WTC11 (cell line): Measurements from ENCODE around the gene PRR12.

Experiments
- CREB1 ChIP-seq: sonication (generic); formaldehyde crosslinking; IDR thresholded peaks from 2 replicates; pipeline ENCODE4 v1.8.0; 2023; ENCODE audit warnings: mild to moderate bottlenecking, missing genetic modification reagents
- FOXP4 ChIP-seq: sonication (generic); formaldehyde crosslinking; IDR thresholded peaks from 2 replicates; pipeline ENCODE4 v1.8.0; 2022; ENCODE audit warnings: mild to moderate bottlenecking, missing genetic modification reagents
- GTF2I ChIP-seq: fragments of 250-450 bp; sonication (Bioruptor Pico); conservative IDR thresholded peaks from 2 replicates; pipeline ENCODE4 v1.4.0; 2021; ENCODE audit warnings: mild to moderate bottlenecking
- IRF2 ChIP-seq: sonication (generic); formaldehyde crosslinking; IDR thresholded peaks from 2 replicates; pipeline ENCODE4 v1.8.0; 2022; ENCODE audit warnings: low read depth, missing genetic modification reagents, borderline replicate concordance
- MAX ChIP-seq: sonication (generic); formaldehyde crosslinking; IDR thresholded peaks from 2 replicates; pipeline ENCODE4 v1.8.0; 2022; ENCODE audit warnings: mild to moderate bottlenecking, missing genetic modification reagents
- NFYB ChIP-seq: sonication (generic); formaldehyde crosslinking; conservative IDR thresholded peaks from 2 replicates; pipeline ENCODE4 v1.8.0; 2022; ENCODE audit warnings: low read depth, missing genetic modification reagents
- SP1 ChIP-seq: sonication (generic); formaldehyde crosslinking; conservative IDR thresholded peaks from 2 replicates; pipeline ENCODE4 v1.8.1; 2022; ENCODE audit warnings: missing genetic modification reagents
- ZNF317 ChIP-seq: sonication (generic); formaldehyde crosslinking; IDR thresholded peaks from 2 replicates; pipeline ENCODE4 v1.8.1; 2023; ENCODE audit warnings: low read depth, mild to moderate bottlenecking, moderate library complexity, missing genetic modification reagents, borderline replicate concordance
- ZNF396 ChIP-seq: fragments of 250-450 bp; sonication (Bioruptor Pico); IDR thresholded peaks from 2 replicates; pipeline ENCODE4 v1.8.0; 2021; ENCODE audit warnings: mild to moderate bottlenecking, moderate library complexity, borderline replicate concordance
- TF ChIP-seq, protein P1 (sequence below): fragments of 200-600 bp; IDR thresholded peaks from 2 replicates; pipeline ENCODE4 v1.8.0; 2022; ENCODE audit warnings: antibody characterized with exemption
- TF ChIP-seq, protein P2 (sequence below): sonication (generic); formaldehyde crosslinking; IDR thresholded peaks from 2 replicates; pipeline ENCODE4 v1.8.1; 2023; ENCODE audit warnings: mild to moderate bottlenecking, missing genetic modification reagents, moderate library complexity
- TF ChIP-seq, protein P3 (sequence below): sonication (generic); formaldehyde crosslinking; IDR thresholded peaks from 2 replicates; pipeline ENCODE4 v1.8.1; 2022; ENCODE audit warnings: low read depth, missing genetic modification reagents, borderline replicate concordance
- TF ChIP-seq, protein P4 (sequence below): sonication (generic); formaldehyde crosslinking; IDR thresholded peaks from 2 replicates; pipeline ENCODE4 v1.8.0; 2022; ENCODE audit warnings: mild to moderate bottlenecking, missing genetic modification reagents

GRCh38 chr19:49555600-49556411 lies 35.2 kb upstream of the PRR12 start:
- TF ChIP-seq, protein P1, sequence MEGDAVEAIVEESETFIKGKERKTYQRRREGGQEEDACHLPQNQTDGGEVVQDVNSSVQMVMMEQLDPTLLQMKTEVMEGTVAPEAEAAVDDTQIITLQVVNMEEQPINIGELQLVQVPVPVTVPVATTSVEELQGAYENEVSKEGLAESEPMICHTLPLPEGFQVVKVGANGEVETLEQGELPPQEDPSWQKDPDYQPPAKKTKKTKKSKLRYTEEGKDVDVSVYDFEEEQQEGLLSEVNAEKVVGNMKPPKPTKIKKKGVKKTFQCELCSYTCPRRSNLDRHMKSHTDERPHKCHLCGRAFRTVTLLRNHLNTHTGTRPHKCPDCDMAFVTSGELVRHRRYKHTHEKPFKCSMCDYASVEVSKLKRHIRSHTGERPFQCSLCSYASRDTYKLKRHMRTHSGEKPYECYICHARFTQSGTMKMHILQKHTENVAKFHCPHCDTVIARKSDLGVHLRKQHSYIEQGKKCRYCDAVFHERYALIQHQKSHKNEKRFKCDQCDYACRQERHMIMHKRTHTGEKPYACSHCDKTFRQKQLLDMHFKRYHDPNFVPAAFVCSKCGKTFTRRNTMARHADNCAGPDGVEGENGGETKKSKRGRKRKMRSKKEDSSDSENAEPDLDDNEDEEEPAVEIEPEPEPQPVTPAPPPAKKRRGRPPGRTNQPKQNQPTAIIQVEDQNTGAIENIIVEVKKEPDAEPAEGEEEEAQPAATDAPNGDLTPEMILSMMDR = no peak
- TF ChIP-seq, protein P2, sequence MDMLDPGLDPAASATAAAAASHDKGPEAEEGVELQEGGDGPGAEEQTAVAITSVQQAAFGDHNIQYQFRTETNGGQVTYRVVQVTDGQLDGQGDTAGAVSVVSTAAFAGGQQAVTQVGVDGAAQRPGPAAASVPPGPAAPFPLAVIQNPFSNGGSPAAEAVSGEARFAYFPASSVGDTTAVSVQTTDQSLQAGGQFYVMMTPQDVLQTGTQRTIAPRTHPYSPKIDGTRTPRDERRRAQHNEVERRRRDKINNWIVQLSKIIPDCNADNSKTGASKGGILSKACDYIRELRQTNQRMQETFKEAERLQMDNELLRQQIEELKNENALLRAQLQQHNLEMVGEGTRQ (CRISPR knock-in tag) = no peak
- TF ChIP-seq, protein P3, sequence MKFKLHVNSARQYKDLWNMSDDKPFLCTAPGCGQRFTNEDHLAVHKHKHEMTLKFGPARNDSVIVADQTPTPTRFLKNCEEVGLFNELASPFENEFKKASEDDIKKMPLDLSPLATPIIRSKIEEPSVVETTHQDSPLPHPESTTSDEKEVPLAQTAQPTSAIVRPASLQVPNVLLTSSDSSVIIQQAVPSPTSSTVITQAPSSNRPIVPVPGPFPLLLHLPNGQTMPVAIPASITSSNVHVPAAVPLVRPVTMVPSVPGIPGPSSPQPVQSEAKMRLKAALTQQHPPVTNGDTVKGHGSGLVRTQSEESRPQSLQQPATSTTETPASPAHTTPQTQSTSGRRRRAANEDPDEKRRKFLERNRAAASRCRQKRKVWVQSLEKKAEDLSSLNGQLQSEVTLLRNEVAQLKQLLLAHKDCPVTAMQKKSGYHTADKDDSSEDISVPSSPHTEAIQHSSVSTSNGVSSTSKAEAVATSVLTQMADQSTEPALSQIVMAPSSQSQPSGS = no peak
- TF ChIP-seq, protein P4, sequence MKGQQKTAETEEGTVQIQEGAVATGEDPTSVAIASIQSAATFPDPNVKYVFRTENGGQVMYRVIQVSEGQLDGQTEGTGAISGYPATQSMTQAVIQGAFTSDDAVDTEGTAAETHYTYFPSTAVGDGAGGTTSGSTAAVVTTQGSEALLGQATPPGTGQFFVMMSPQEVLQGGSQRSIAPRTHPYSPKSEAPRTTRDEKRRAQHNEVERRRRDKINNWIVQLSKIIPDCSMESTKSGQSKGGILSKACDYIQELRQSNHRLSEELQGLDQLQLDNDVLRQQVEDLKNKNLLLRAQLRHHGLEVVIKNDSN = no peak
- no peak for TF ChIP-seq MAX (CRISPR knock-in tag)
- no peak for TF ChIP-seq CREB1 (CRISPR knock-in tag)
- TF ChIP-seq ZNF317 (CRISPR knock-in tag) = no peak
- TF ChIP-seq IRF2 (CRISPR knock-in tag) = no peak
- no peak for TF ChIP-seq FOXP4 (CRISPR knock-in tag)
- no peak for TF ChIP-seq NFYB (CRISPR knock-in tag)
- TF ChIP-seq GTF2I (CRISPR knock-in tag) = no peak
- TF ChIP-seq ZNF396 (CRISPR knock-in tag) = no peak
- TF ChIP-seq SP1 (CRISPR knock-in tag) = peak; percentile 34; the same call in 1 of the 2 replicates
